Hindlimb muscle (tissue), 1 donor: Measurements from ENCODE around the gene PAQR4. TPM values are rescaled to one million over a fixed set of nuclear protein-coding genes. Genes with fewer than 3 reads are reported as not detected.

Source experiments
- polyA plus RNA-seq: library from polyadenylated mRNA; unstranded; fragments of 120-200 nt; gene quantifications from one replicate; pipeline ENCODE4 v1.2.1, GENCODE V29; 2013; ENCODE audit not compliant: insufficient read length

The PAQR4 gene
- polyA plus RNA-seq, 1 donor, result 7.0 TPM

Other genes starting within 250 kb of the PAQR4 start
- gene PRSS27, start 249.1 kb upstream of the PAQR4 start, polyA plus RNA-seq, result 1.0 TPM
- 553 TPM for gene SRRM2, start 216.7 kb upstream of the PAQR4 start, polyA plus RNA-seq
- 148 TPM for gene ELOB, start 192.1 kb upstream of the PAQR4 start, polyA plus RNA-seq
- not detected for gene PRSS33, start 181.8 kb upstream of the PAQR4 start, polyA plus RNA-seq
- gene PRSS41, start 170.9 kb upstream of the PAQR4 start, polyA plus RNA-seq, result not detected
- not detected for gene PRSS21, start 152.1 kb upstream of the PAQR4 start, polyA plus RNA-seq
- 0.56 TPM for gene ZG16B, start 139.0 kb upstream of the PAQR4 start, polyA plus RNA-seq
- gene PRSS22, start 111.2 kb upstream of the PAQR4 start, polyA plus RNA-seq, result not detected
- 16.1 TPM for gene FLYWCH2, start 86.1 kb upstream of the PAQR4 start, polyA plus RNA-seq
- gene FLYWCH1, start 57.4 kb upstream of the PAQR4 start, polyA plus RNA-seq, result 23.7 TPM
- gene KREMEN2, start 5.1 kb upstream of the PAQR4 start, polyA plus RNA-seq, result 6.1 TPM
- gene PKMYT1, start 11.1 kb downstream of the PAQR4 start, polyA plus RNA-seq, result 11.4 TPM
- gene CLDN9, start 43.6 kb downstream of the PAQR4 start, polyA plus RNA-seq, result 2.2 TPM
- 0.32 TPM for gene CLDN6, start 48.8 kb downstream of the PAQR4 start, polyA plus RNA-seq
- 42.5 TPM for gene TNFRSF12A, start 51.0 kb downstream of the PAQR4 start, polyA plus RNA-seq
- gene HCFC1R1, start 54.6 kb downstream of the PAQR4 start, polyA plus RNA-seq, result 121 TPM
- 21.8 TPM for gene THOC6, start 54.7 kb downstream of the PAQR4 start, polyA plus RNA-seq
- not detected for gene BICDL2, start 67.6 kb downstream of the PAQR4 start, polyA plus RNA-seq
- 2.1 TPM for gene MMP25, start 77.2 kb downstream of the PAQR4 start, polyA plus RNA-seq
- gene IL32, start 96.3 kb downstream of the PAQR4 start, polyA plus RNA-seq, result 161 TPM
- 0.34 TPM for gene ZSCAN10, start 129.9 kb downstream of the PAQR4 start, polyA plus RNA-seq
- 15.1 TPM for gene ZNF205, start 143.2 kb downstream of the PAQR4 start, polyA plus RNA-seq
- 15.5 TPM for gene ZNF213, start 165.7 kb downstream of the PAQR4 start, polyA plus RNA-seq
- not detected for gene OR1F1, start 218.9 kb downstream of the PAQR4 start, polyA plus RNA-seq